ENCODE measurements around the gene SLC6A18. TPM values are rescaled to one million over a fixed set of nuclear protein-coding genes. Genes with fewer than 3 reads are reported as not detected.

SLC6A18 gene
- total and polyA plus RNA-seq, 9 of the 15 experiments (the other 6 are each of a cell fraction or from before 2014, with no cell fraction given), result not detected

- TF ChIP-seq ZBTB33 (CRISPR knock-in tag; IDR thresholded peaks at IDR 0.05) (0 out of 2 replicates have a peak, but pooled peaks have one; percentile 17), COPS2 (conservative IDR thresholded peaks at IDR 0.05) (no peak), ELF4 (CRISPR knock-in tag; IDR thresholded peaks at IDR 0.05) (no peak), NR2F6 (CRISPR knock-in tag; IDR thresholded peaks at IDR 0.05) (no peak), NFATC3 (IDR thresholded peaks at IDR 0.05) (no peak), MEIS2 (IDR thresholded peaks at IDR 0.05; ENCODE audit: partially characterized antibody) (no peak), ETV1 (tag; conservative IDR thresholded peaks at IDR 0.05; ENCODE audit: low read depth) (no peak), SIRT6 (IDR thresholded peaks at IDR 0.05; ENCODE audit: low read depth, low read length) (no peak), NR1H2 (CRISPR knock-in tag; IDR thresholded peaks at IDR 0.05) (no peak), MECOM (CRISPR knock-in tag; IDR thresholded peaks at IDR 0.05) (no peak), ZNF41 (CRISPR knock-in tag; conservative IDR thresholded peaks at IDR 0.05) (no peak), THRB (CRISPR knock-in tag; conservative IDR thresholded peaks at IDR 0.05) (no peak), MCM5 (IDR thresholded peaks at IDR 0.05; ENCODE audit: low read depth) (no peak), HDAC6 (IDR thresholded peaks at IDR 0.05; ENCODE audit: low read depth, low read length) (no peak), HNRNPH1 (optimal IDR thresholded peaks at IDR 0.05; ENCODE audit: low read depth, low read length) (no peak), ZBTB26 (CRISPR knock-in tag; IDR thresholded peaks at IDR 0.05) (no peak), HMGN3 (IDR thresholded peaks at IDR 0.05; ENCODE audit: borderline replicate concordance, extremely low read depth, insufficient read length, low read depth, low read length) (peak; percentile 9), MYC (IDR thresholded peaks at IDR 0.05; ENCODE audit: low read depth, low read length) (no peak), MYC (CRISPR knock-in tag; IDR thresholded peaks at IDR 0.05; ENCODE audit: borderline replicate concordance, low read depth) (no peak), BHLHE40 (IDR thresholded peaks at IDR 0.05; ENCODE audit: low read length) (peak; percentile 90), L3MBTL2 (IDR thresholded peaks at IDR 0.05) (peak; percentile 78), HBP1 (CRISPR knock-in tag; IDR thresholded peaks at IDR 0.05) (no peak)
Observed at GRCh38 chr5:1178529-1179382, 46.4 kb upstream of the SLC6A18 start (continued).

Measured in K562 (cell line).